T-cell (primary cell): ENCODE results near the gene TXNRD2. TPM values are rescaled to one million over a fixed set of nuclear protein-coding genes. Genes with fewer than 3 reads are reported as not detected.

Experiments used
- ATAC-seq, 4 experiments: fragments of 200-7000 bp in 3 of 4; fragments of 150-1000 bp in 1 of 4; cut with Tn5 transposase; replicated peaks in 1 of 4; 1 replicate in 3 of 4; 2 replicates in 1 of 4; pipeline ENCODE4 v1.10.0; 2021; ENCODE audit warnings: moderate library complexity in 3 of 4, mild to moderate bottlenecking in 2 of 4, moderate number of reproducible peaks in 1 of 4
- CTCF ChIA-PET, 2 donors: fragments of 300-600 bp; sonication (Branson Sonifier 250); formaldehyde crosslinking; loops; one replicate each; lab custom pipeline; 2022; ENCODE audit warnings: antibody characterized with exemption in 2 of 2; lab: Charles Lee
- POLR2A ChIA-PET, 2 donors: fragments of 300-600 bp; sonication (Branson Sonifier 250); formaldehyde crosslinking; loops; one replicate each; lab custom pipeline; 2022; ENCODE audit warnings: antibody characterized with exemption in 2 of 2; lab: Charles Lee
- DNase-seq, 35 experiments: peaks; one replicate each; pipeline versions ENCODE4 v3.0.0 to v3.0.0-alpha.2; 2013 to 2023
- H3K27ac ChIP-seq: one replicate; pipeline ENCODE4 v1.5.1; 2013; ENCODE audit warnings: low read length
- H3K27me3 ChIP-seq, 2 experiments: replicated peaks in 1 of 2; 1 replicate in 1 of 2; 2 replicates in 1 of 2; pipeline versions ENCODE4 v1.6.1 to v1.7.0; 2013; ENCODE audit warnings: low read length in 1 of 2, mixed read lengths in 1 of 2; ENCODE audit not compliant: control insufficient read depth in 2 of 2, insufficient read depth in 2 of 2; ENCODE audit errors: extremely low read depth in 1 of 2
- H3K36me3 ChIP-seq, 2 donors: 1 replicate in 1 of 2; 2 replicates in 1 of 2; pipeline versions ENCODE4 v1.6.1 to v1.7.0; 2013; ENCODE audit warnings: low read length in 1 of 2; ENCODE audit not compliant: control insufficient read depth in 2 of 2, insufficient read depth in 1 of 2; ENCODE audit errors: extremely low read depth in 1 of 2
- H3K4me1 ChIP-seq, 2 experiments: 1 replicate in 1 of 2; 2 replicates in 1 of 2; pipeline versions ENCODE4 v1.6.1 to v1.7.0; 2013; ENCODE audit warnings: low read length in 2 of 2, mixed read lengths in 1 of 2; ENCODE audit not compliant: insufficient read depth in 2 of 2, control insufficient read depth in 1 of 2; ENCODE audit errors: extremely low read depth in 1 of 2
- H3K4me3 ChIP-seq, 2 donors: 1 replicate in 1 of 2; 2 replicates in 1 of 2; pipeline versions ENCODE4 v1.5.1 to v1.7.0; 2013; ENCODE audit warnings: mild to moderate bottlenecking in 2 of 2, low read length in 1 of 2, moderate library complexity in 1 of 2; ENCODE audit not compliant: control insufficient read depth in 1 of 2; ENCODE audit errors: extremely low read depth in 1 of 2
- H3K9me3 ChIP-seq: 2 replicates; pipeline ENCODE4 v1.7.0; 2013
- H3K27ac Mint-ChIP-seq, 2 donors: one replicate each; pipeline ENCODE4 v1.8.0; 2020 to 2021; ENCODE audit warnings: mild to moderate bottlenecking in 2 of 2, mixed read lengths in 2 of 2
- H3K27me3 Mint-ChIP-seq, 2 donors: one replicate each; pipeline ENCODE4 v1.8.0; 2021 to 2022; ENCODE audit warnings: mixed read lengths in 2 of 2
- H3K36me3 Mint-ChIP-seq: one replicate; pipeline ENCODE4 v1.8.0; 2021; ENCODE audit warnings: mixed read lengths
- H3K4me1 Mint-ChIP-seq, 3 donors: one replicate each; pipeline ENCODE4 v1.8.0; 2020 to 2022; ENCODE audit warnings: mixed read lengths in 3 of 3, mild to moderate bottlenecking in 1 of 3
- H3K4me3 Mint-ChIP-seq, 3 donors: one replicate each; pipeline ENCODE4 v1.8.0; 2020 to 2022; ENCODE audit warnings: mild to moderate bottlenecking in 3 of 3, mixed read lengths in 3 of 3, moderate library complexity in 3 of 3
- H3K9me3 Mint-ChIP-seq, 3 donors: one replicate each; pipeline ENCODE4 v1.8.0; 2020 to 2022; ENCODE audit warnings: mixed read lengths in 3 of 3
- WGBS: methylation state at CpG from one replicate; pipeline ENCODE4 v1.1.5; 2013; ENCODE audit warnings: missing lambda C conversion rate; ENCODE audit not compliant: insufficient coverage; 5-methylcytosine and 5-hydroxymethylcytosine counted together
- total RNA-seq, 35 experiments: library from RNA in 6 of 35; stranded (reverse) in 6 of 35; fragments of 120-200 nt in 1 of 35; gene quantifications; one replicate each; pipeline versions ENCODE4 v1.2.1 to v1.2.4 and lab custom pipeline; 2013 to 2026

Gene TXNRD2
- total RNA-seq, 5 donors from 2014 or later (not counting 1 experiment from before 2014, with no cell fraction given), result 26.5 to 47.4 (median 28.7) TPM

GRCh38 chr22:19849835-19850762, 91.5 kb downstream of the TXNRD2 start:
- Histone ChIP-seq H3K36me3 (peaks cover 12 to 39% of the 10 kb centered on the region in 2 donors), H3K4me3 (no peak overlapping the region), H3K27me3 (no peaks in the 10 kb centered on the region), H3K9me3 (no peaks in the 10 kb centered on the region), H3K27ac (no peak overlapping the region), H3K4me1 (peaks cover 3 to 58% of the 10 kb centered on the region in 2 experiments)
- ChIA-PET POLR2A (no interaction called here), CTCF (no interaction called here)
- WGBS, result 96% methylated on average over 5 of the region's 9 CpGs
- Mint-ChIP-seq H3K9me3 (no peaks in the 10 kb centered on the region), H3K27me3 (no peaks in the 10 kb centered on the region), H3K36me3 (peaks cover 13% of the 10 kb centered on the region), H3K27ac (no peak overlapping the region), H3K4me3 (no peak overlapping the region), H3K4me1 (peaks cover 50 to 62% (median 61%) of the 10 kb centered on the region in 3 donors)
- ATAC-seq, result no peak
- DNase-seq, result no peak

- Mint-ChIP-seq H3K36me3 (peaks cover 13% of the 10 kb centered on the region), H3K4me3 (no peak overlapping the region), H3K4me1 (peaks cover 56 to 69% (median 66%) of the 10 kb centered on the region in 3 donors), H3K27ac (peak overlapping the region in 1 of 2 donors; percentile 6), H3K9me3 (no peaks in the 10 kb centered on the region), H3K27me3 (no peaks in the 10 kb centered on the region)
- Histone ChIP-seq H3K36me3 (peaks cover 12 to 39% of the 10 kb centered on the region in 2 donors), H3K9me3 (no peaks in the 10 kb centered on the region), H3K4me1 (peaks cover 7 to 63% of the 10 kb centered on the region in 2 experiments), H3K27ac (no peak overlapping the region), H3K4me3 (no peak overlapping the region), H3K27me3 (no peaks in the 10 kb centered on the region)
- CTCF ChIA-PET, result no interaction called here
- POLR2A ChIA-PET, result interaction anchor here in 1 of 2 donors (0.6 kb wide), 1 partner anchor 97 kb away, joined by 3 read pairs; no protein-coding TSS in a partner anchor
- no peak for ATAC-seq
- WGBS, result 90% methylated on average over 6 of the region's 7 CpGs
- DNase-seq, result no peak
Observed at GRCh38 chr22:19848298-19849224, 93.1 kb downstream of the TXNRD2 start.

- no peak overlapping the region for H3K4me3 ChIP-seq
- Mint-ChIP-seq H3K4me1 (peaks cover 43 to 56% (median 53%) of the 10 kb centered on the region in 3 donors), H3K27me3 (no peaks in the 10 kb centered on the region), H3K36me3 (peaks cover 13% of the 10 kb centered on the region), H3K4me3 (no peak overlapping the region), H3K9me3 (no peaks in the 10 kb centered on the region), H3K27ac (no peak overlapping the region)
- peaks cover 16 to 36% of the 10 kb centered on the region in 2 donors for H3K36me3 ChIP-seq
- 100% methylated on average over 1 of the region's 2 CpGs for WGBS
- no peak for DNase-seq
- ATAC-seq, result no peak
- H3K9me3 ChIP-seq, result no peaks in the 10 kb centered on the region
- H3K27ac ChIP-seq, result no peak overlapping the region
- no peaks in the 10 kb centered on the region for H3K27me3 ChIP-seq
- POLR2A ChIA-PET, result no interaction called here
- CTCF ChIA-PET, result no interaction called here
- H3K4me1 ChIP-seq, result peaks cover 7 to 54% of the 10 kb centered on the region in 2 experiments
Observed at GRCh38 chr22:19847345-19847632, 94.3 kb downstream of the TXNRD2 start.

GRCh38 chr22:19846620-19847344, 94.8 kb downstream of the TXNRD2 start:
- peaks cover 9% of the 10 kb centered on the region for H3K36me3 Mint-ChIP-seq

GRCh38 chr22:19845054-19845722, 96.4 kb downstream of the TXNRD2 start:
- Histone ChIP-seq H3K36me3 (peaks cover 5 to 15% of the 10 kb centered on the region in 2 donors), H3K4me1 (peaks cover 7 to 36% of the 10 kb centered on the region in 2 experiments), H3K27me3 (no peaks in the 10 kb centered on the region), H3K27ac (peak overlapping the region; percentile 25), H3K9me3 (no peaks in the 10 kb centered on the region), H3K4me3 (no peak overlapping the region)
- peak overlapping the region in 1 of 3 donors; percentile 67 for H3K4me3 Mint-ChIP-seq
- 83% methylated on average over 5 of the region's 8 CpGs for WGBS
- DNase-seq (peak in 1 of 35 experiments; percentile 24), ATAC-seq (peak; percentile 22 to 58 (median 32))
- H3K4me1 Mint-ChIP-seq, result peaks cover 34 to 49% (median 45%) of the 10 kb centered on the region in 3 donors
- ChIA-PET POLR2A (no interaction called here), CTCF (no interaction called here)
- H3K27ac Mint-ChIP-seq, result peak overlapping the region in 1 of 2 donors; percentile 61
- no peaks in the 10 kb centered on the region for H3K27me3 Mint-ChIP-seq
- H3K9me3 Mint-ChIP-seq, result no peaks in the 10 kb centered on the region
- H3K36me3 Mint-ChIP-seq, result peaks cover 6% of the 10 kb centered on the region

More at GRCh38 chr22:19846620-19847344, 94.8 kb downstream of the TXNRD2 start:
- Mint-ChIP-seq H3K4me1 (peaks cover 38 to 52% (median 50%) of the 10 kb centered on the region in 3 donors), H3K4me3 (no peak overlapping the region), H3K27me3 (no peaks in the 10 kb centered on the region), H3K9me3 (no peaks in the 10 kb centered on the region), H3K27ac (no peak overlapping the region)
- Histone ChIP-seq H3K4me1 (peaks cover 7 to 49% of the 10 kb centered on the region in 2 experiments), H3K36me3 (peaks cover 14 to 31% of the 10 kb centered on the region in 2 donors), H3K27ac (no peak overlapping the region), H3K9me3 (no peaks in the 10 kb centered on the region), H3K27me3 (no peaks in the 10 kb centered on the region), H3K4me3 (no peak overlapping the region)
- ChIA-PET CTCF (no interaction called here), POLR2A (no interaction called here)
- DNase-seq (no peak), ATAC-seq (no peak)
- 97% methylated on average over 6 of the region's 9 CpGs for WGBS
